ENCODE measurements around the gene LYST. TPM values are rescaled to one million over a fixed set of nuclear protein-coding genes. Genes with fewer than 3 reads are reported as not detected.

LYST gene
- total RNA-seq, 1 experiment from 2014 or later, result 1.7 TPM

DNA sequence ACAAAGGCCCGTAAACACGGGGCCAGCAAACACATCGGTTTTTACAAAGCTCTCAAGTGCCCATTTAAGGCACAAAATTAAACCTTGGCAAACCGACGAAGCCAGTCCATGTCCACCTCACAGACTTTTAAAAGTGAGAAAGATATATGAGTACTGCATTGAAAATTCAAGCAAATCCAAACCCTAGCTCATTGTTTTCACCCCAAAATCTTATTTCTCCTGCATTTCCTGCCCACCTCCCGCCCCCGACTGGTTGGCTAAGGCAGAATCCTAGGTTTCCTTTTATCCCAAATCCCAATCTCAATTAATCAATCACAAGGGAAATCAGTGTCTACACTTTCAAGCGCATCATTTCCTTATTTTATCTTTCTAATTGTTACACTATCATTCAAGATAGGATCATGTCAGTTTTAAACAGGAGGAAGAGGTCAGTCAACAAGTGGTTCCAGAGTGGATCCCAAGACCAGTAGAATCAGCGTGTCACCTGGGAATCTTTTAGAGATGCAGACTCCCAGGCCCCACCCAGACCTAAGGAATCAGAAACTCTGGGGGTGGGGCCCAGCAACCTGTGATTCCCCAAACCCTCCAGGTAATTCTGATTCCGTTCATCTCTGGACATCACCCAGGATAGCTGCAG lies 215.4 kb downstream of the LYST start:
- Histone ChIP-seq H3K36me3 (ENCODE audit: insufficient read depth, low read length, poor library complexity, severe bottlenecking) (no peaks in the 10 kb centered on the region), H3K9me3 (ENCODE audit: low read depth, low read length, poor library complexity, severe bottlenecking) (no peaks in the 10 kb centered on the region), H3K27me3 (replicated peaks; ENCODE audit: insufficient read depth, low read depth, low read length, poor library complexity) (no peaks in the 10 kb centered on the region), H3K4me3 (ENCODE audit: low read depth, low read length, poor library complexity, severe bottlenecking) (no peak overlapping the region), H3K27ac (ENCODE audit: low read depth, low read length, poor library complexity, severe bottlenecking) (no peak overlapping the region), H3K4me1 (ENCODE audit: insufficient read depth, low read length, poor library complexity, severe bottlenecking) (no peaks in the 10 kb centered on the region)
- no peak for TF ChIP-seq EZH2 (IDR thresholded peaks at IDR 0.05; ENCODE audit: borderline replicate concordance, low read depth, low read length, poor library complexity, severe bottlenecking)
- TF ChIP-seq, protein P1, sequence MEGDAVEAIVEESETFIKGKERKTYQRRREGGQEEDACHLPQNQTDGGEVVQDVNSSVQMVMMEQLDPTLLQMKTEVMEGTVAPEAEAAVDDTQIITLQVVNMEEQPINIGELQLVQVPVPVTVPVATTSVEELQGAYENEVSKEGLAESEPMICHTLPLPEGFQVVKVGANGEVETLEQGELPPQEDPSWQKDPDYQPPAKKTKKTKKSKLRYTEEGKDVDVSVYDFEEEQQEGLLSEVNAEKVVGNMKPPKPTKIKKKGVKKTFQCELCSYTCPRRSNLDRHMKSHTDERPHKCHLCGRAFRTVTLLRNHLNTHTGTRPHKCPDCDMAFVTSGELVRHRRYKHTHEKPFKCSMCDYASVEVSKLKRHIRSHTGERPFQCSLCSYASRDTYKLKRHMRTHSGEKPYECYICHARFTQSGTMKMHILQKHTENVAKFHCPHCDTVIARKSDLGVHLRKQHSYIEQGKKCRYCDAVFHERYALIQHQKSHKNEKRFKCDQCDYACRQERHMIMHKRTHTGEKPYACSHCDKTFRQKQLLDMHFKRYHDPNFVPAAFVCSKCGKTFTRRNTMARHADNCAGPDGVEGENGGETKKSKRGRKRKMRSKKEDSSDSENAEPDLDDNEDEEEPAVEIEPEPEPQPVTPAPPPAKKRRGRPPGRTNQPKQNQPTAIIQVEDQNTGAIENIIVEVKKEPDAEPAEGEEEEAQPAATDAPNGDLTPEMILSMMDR (conservative IDR thresholded peaks at IDR 0.05; ENCODE audit: low read depth, low read length), result no peak
- BruUV-seq (replicated peaks), result no TSS peak
- intact Hi-C loops (cut with micrococcal nuclease; ENCODE audit: unreplicated experiment), result no loop called here
- CTCF ChIA-PET, result no interaction called here
- POLR2A ChIA-PET (ENCODE audit: low non-redundant PET), result no interaction called here
- no peak for DNase-seq (ENCODE audit: low spot score)

DNA sequence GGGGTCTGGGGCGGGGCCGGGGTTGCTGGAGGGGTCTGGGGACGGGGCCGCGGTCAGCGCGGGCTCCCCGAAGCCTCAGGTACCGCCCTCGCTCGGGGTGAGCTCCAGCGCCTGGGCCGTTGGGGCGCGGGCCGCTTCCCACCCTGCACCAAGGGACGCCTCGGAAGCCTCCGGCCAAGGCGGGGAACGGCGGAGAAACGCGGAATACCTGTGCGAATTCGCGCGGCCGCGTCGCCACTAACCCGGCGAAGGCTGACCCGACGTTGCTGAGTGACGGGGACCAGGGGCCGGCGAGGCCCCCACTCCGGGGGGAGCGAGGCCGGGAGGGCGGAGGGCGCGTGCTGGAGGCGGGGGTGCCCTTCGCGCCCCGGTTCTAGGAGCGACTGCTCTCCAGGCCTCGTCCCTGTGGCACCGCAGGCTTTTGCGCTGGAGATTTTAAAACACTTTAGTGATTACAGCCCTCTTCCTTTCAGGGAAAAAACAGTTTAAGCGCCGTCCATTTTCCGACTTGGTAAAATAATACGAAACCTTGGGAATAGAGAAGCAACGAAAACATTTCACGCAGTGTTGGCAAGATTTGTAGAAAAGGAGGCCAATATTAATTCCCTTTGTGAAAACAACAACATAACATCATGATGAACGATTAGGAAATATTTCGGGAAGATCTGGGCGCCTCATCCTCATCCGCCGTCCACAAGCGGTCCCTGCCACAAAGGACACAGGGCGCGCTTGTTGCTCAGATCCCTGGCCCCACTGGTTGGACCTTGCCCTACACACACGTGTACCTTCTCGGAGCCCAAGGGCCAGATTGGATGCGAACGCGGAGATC lies 216.2 kb downstream of the LYST start:
- no peaks in the 10 kb centered on the region for H3K36me3 ChIP-seq (ENCODE audit: insufficient read depth, low read length, poor library complexity, severe bottlenecking)
- POLR2A ChIA-PET (ENCODE audit: low non-redundant PET), result no interaction called here
- no peaks in the 10 kb centered on the region for H3K9me3 ChIP-seq (ENCODE audit: low read depth, low read length, poor library complexity, severe bottlenecking)
- intact Hi-C loops (cut with micrococcal nuclease; ENCODE audit: unreplicated experiment), result no loop called here
- H3K4me3 ChIP-seq (ENCODE audit: low read depth, low read length, poor library complexity, severe bottlenecking), result peak overlapping the region; percentile 52
- DNase-seq (ENCODE audit: low spot score), result no peak
- no peaks in the 10 kb centered on the region for H3K4me1 ChIP-seq (ENCODE audit: insufficient read depth, low read length, poor library complexity, severe bottlenecking)
- no peak overlapping the region for H3K27ac ChIP-seq (ENCODE audit: low read depth, low read length, poor library complexity, severe bottlenecking)
- no peaks in the 10 kb centered on the region for H3K27me3 ChIP-seq (replicated peaks; ENCODE audit: insufficient read depth, low read depth, low read length, poor library complexity)
- no TSS peak for BruUV-seq (replicated peaks)
- CTCF ChIA-PET, result no interaction called here
- TF ChIP-seq, protein P1 (conservative IDR thresholded peaks at IDR 0.05; ENCODE audit: low read depth, low read length), result no peak
- no peak for TF ChIP-seq EZH2 (IDR thresholded peaks at IDR 0.05; ENCODE audit: borderline replicate concordance, low read depth, low read length, poor library complexity, severe bottlenecking)

DNA sequence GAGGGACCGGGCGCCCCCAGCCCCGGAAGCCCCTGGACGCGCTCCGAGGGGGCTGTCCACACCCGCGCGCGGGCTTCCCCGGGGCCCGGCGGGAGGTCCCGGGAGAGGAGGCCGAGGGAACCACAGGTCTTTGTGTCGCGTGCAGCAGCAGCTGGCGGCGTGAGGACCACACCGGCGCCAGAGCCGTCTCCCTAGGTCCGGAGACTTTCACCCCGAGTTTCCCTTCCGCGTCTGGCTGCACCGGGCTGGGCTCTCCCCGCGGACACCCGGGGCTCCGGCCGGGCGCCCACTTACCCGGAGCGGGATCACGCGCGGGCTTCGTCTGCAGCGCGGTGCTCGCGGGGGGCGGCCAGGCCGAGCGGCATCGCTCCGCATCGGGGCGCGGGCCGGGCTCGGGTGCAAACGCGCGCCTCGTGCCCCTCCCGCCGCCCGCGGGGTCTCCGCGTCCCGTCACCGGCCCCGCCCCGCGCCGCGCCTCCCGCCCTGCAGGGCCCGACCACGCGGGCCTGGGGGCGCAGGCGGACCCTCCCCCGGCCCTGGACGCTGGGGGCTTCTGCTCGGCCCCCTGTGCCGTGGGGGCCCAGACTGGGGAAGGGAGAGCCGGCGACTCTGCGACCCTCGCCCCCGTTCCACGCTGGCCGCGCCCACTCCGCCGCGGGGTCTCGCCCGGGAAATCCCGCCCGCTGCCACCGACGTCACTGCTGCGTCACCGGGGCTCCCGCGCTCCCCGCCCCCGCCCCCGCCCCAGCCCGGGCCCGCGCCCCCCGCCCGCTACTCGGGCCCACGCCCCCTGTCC lies 217.1 kb downstream of the LYST start, which contains the start of gene GNG4:
TSS of gene GNG4 (minus strand) at position 417 of the 796 bp plus-strand sequence. CDS start 65,946 bp downstream, outside the sequence.
- intact Hi-C loops (cut with micrococcal nuclease; ENCODE audit: unreplicated experiment), result no loop called here
- H3K9me3 ChIP-seq (ENCODE audit: low read depth, low read length, poor library complexity, severe bottlenecking), result no peaks in the 10 kb centered on the region
- no peaks in the 10 kb centered on the region for H3K36me3 ChIP-seq (ENCODE audit: insufficient read depth, low read length, poor library complexity, severe bottlenecking)
- BruUV-seq (replicated peaks), result no TSS peak
- CTCF ChIA-PET, result no interaction called here
- POLR2A ChIA-PET (ENCODE audit: low non-redundant PET), result no interaction called here
- no peak for TF ChIP-seq EZH2 (IDR thresholded peaks at IDR 0.05; ENCODE audit: borderline replicate concordance, low read depth, low read length, poor library complexity, severe bottlenecking)
- TF ChIP-seq, protein P1 (conservative IDR thresholded peaks at IDR 0.05; ENCODE audit: low read depth, low read length), result no peak
- H3K27ac ChIP-seq (ENCODE audit: low read depth, low read length, poor library complexity, severe bottlenecking), result peak within 1 kb of the TSS; percentile 50
- peak; percentile 30 for DNase-seq (ENCODE audit: low spot score)
- peak within 1 kb of the TSS; percentile 52 for H3K4me3 ChIP-seq (ENCODE audit: low read depth, low read length, poor library complexity, severe bottlenecking)
- no peaks in the 10 kb centered on the region for H3K27me3 ChIP-seq (replicated peaks; ENCODE audit: insufficient read depth, low read depth, low read length, poor library complexity)
- H3K4me1 ChIP-seq (ENCODE audit: insufficient read depth, low read length, poor library complexity, severe bottlenecking), result no peaks in the 10 kb centered on the region
